OCI-LY1 (cell line): Measurements from ENCODE around the gene LARGE2.

ENCODE experiments used
- H2AFZ ChIP-seq: fragments of 200-600 bp; sonication (generic), shearing (Covaris generic); 2 replicates; pipeline ENCODE4 v1.6.0; 2014; ENCODE audit warnings: antibody characterized with exemption, mild to moderate bottlenecking, low read length
- H3F3A ChIP-seq: fragments of 200-600 bp; sonication (generic), shearing (Covaris generic); 2 replicates; pipeline ENCODE4 v1.6.0; 2014; ENCODE audit warnings: mild to moderate bottlenecking, antibody characterized with exemption, low read length, moderate library complexity; ENCODE audit not compliant: insufficient read depth
- H3K27ac ChIP-seq: fragments of 200-600 bp; sonication (generic); 2 replicates; pipeline ENCODE4 v1.5.1; 2014; ENCODE audit warnings: low read length, mixed run types, mild to moderate bottlenecking, low read depth; ENCODE audit not compliant: poor library complexity, severe bottlenecking
- H3K27me3 ChIP-seq: fragments of 200-600 bp; sonication (generic); 2 replicates; pipeline ENCODE4 v1.6.0; 2014; ENCODE audit warnings: antibody characterized with exemption, mild to moderate bottlenecking, low read length, moderate library complexity; ENCODE audit not compliant: insufficient read depth
- H3K36me3 ChIP-seq: fragments of 200-600 bp; sonication (generic); 2 replicates; pipeline ENCODE4 v1.6.1; 2014; ENCODE audit warnings: mild to moderate bottlenecking, antibody characterized with exemption, low read length, moderate library complexity, mixed read lengths; ENCODE audit not compliant: insufficient read depth
- H3K4me1 ChIP-seq: fragments of 200-600 bp; sonication (generic); 2 replicates; pipeline ENCODE4 v1.5.1; 2014; ENCODE audit warnings: mild to moderate bottlenecking, low read length, moderate library complexity; ENCODE audit not compliant: insufficient read depth, severe bottlenecking
- H3K4me2 ChIP-seq: fragments of 200-600 bp; sonication (generic), shearing (Covaris generic); 2 replicates; pipeline ENCODE4 v1.6.1; 2014; ENCODE audit warnings: low read length
- H3K4me3 ChIP-seq: fragments of 200-600 bp; sonication (generic); 2 replicates; pipeline ENCODE4 v1.5.1; 2014; ENCODE audit warnings: low read length, low read depth, mild to moderate bottlenecking, mixed read lengths; ENCODE audit not compliant: poor library complexity, severe bottlenecking
- H3K79me2 ChIP-seq: fragments of 200-600 bp; shearing (Covaris generic); 2 replicates; pipeline ENCODE4 v1.6.1; 2016; ENCODE audit warnings: mixed run types, low read length, mixed read lengths; ENCODE audit not compliant: insufficient read depth
- H3K9ac ChIP-seq: fragments of 200-600 bp; sonication (generic), shearing (Covaris generic); 2 replicates; pipeline ENCODE4 v1.6.1; 2014; ENCODE audit warnings: mild to moderate bottlenecking, low read length, mixed read lengths
- H3K9me2 ChIP-seq: fragments of 200-600 bp; sonication (generic), shearing (Covaris generic); 2 replicates; pipeline ENCODE4 v1.6.1; 2014; ENCODE audit warnings: low read depth, mild to moderate bottlenecking, low read length, mixed read lengths
- H3K9me3 ChIP-seq: fragments of 200-600 bp; shearing (Covaris generic); 2 replicates; pipeline ENCODE4 v1.6.1; 2014; ENCODE audit warnings: low read length, mixed read lengths
- H4K20me1 ChIP-seq: fragments of 200-600 bp; sonication (generic), shearing (Covaris generic); 2 replicates; pipeline ENCODE4 v1.6.0; 2016; ENCODE audit warnings: mild to moderate bottlenecking, low read length; ENCODE audit not compliant: insufficient read depth
- CTCF ChIP-seq: fragments of 200-600 bp; sonication (generic), shearing (Covaris generic); IDR thresholded peaks from 2 replicates; pipeline ENCODE4 v1.5.1; 2017; ENCODE audit warnings: mild to moderate bottlenecking, antibody characterized with exemption, low read length, moderate library complexity, mixed read lengths
- EZH2 ChIP-seq: fragments of 200-600 bp; sonication (generic), shearing (Covaris generic); IDR thresholded peaks from 2 replicates; pipeline ENCODE4 v1.8.0; 2017; ENCODE audit warnings: borderline replicate concordance, mixed run types, mild to moderate bottlenecking, antibody characterized with exemption, low read length, moderate library complexity, mixed read lengths

LARGE2 gene

GRCh38 chr11:45885921-45886721 lies 36.3 kb upstream of the LARGE2 start:
- H3K4me3 ChIP-seq, result peak overlapping the region; percentile 59
- H2AFZ ChIP-seq, result no peak overlapping the region
- no peak overlapping the region for H3K27ac ChIP-seq
- no peaks in the 10 kb centered on the region for H3K79me2 ChIP-seq
- H3K4me1 ChIP-seq, result peaks cover 9% of the 10 kb centered on the region
- no peaks in the 10 kb centered on the region for H4K20me1 ChIP-seq
- no peaks in the 10 kb centered on the region for H3K9me2 ChIP-seq
- no peaks in the 10 kb centered on the region for H3K36me3 ChIP-seq
- H3K27me3 ChIP-seq, result no peaks in the 10 kb centered on the region
- TF ChIP-seq EZH2 (no peak), CTCF (no peak)
- H3K9me3 ChIP-seq, result no peaks in the 10 kb centered on the region
- peak overlapping the region; percentile 37; the same call in 1 of the 2 replicates for H3K9ac ChIP-seq
- no peaks in the 10 kb centered on the region for H3F3A ChIP-seq
- peak overlapping the region; percentile 80 for H3K4me2 ChIP-seq

GRCh38 chr11:45886816-45887520 lies 35.5 kb upstream of the LARGE2 start:
- Histone ChIP-seq H4K20me1 (no peaks in the 10 kb centered on the region), H3K9me3 (no peaks in the 10 kb centered on the region), H3K4me3 (no peak overlapping the region), H2AFZ (no peak overlapping the region), H3K79me2 (no peaks in the 10 kb centered on the region), H3K9me2 (no peaks in the 10 kb centered on the region), H3K27me3 (peaks cover 4% of the 10 kb centered on the region; the same call in 1 of the 2 replicates), H3F3A (no peaks in the 10 kb centered on the region), H3K36me3 (no peaks in the 10 kb centered on the region), H3K9ac (no peak overlapping the region), H3K27ac (no peak overlapping the region), H3K4me1 (peaks cover 9% of the 10 kb centered on the region), H3K4me2 (no peak overlapping the region)
- TF ChIP-seq EZH2 (no peak), CTCF (no peak)

GRCh38 chr11:45887587-45887986 lies 34.9 kb upstream of the LARGE2 start:
- Histone ChIP-seq H3K4me3 (no peak overlapping the region), H3K79me2 (no peaks in the 10 kb centered on the region), H3K36me3 (no peaks in the 10 kb centered on the region), H3K27ac (no peak overlapping the region), H3K4me1 (peaks cover 9% of the 10 kb centered on the region), H3K9me3 (no peaks in the 10 kb centered on the region), H2AFZ (no peak overlapping the region), H3K4me2 (no peak overlapping the region), H4K20me1 (no peaks in the 10 kb centered on the region), H3K9ac (no peak overlapping the region), H3K9me2 (no peaks in the 10 kb centered on the region), H3K27me3 (peaks cover 4% of the 10 kb centered on the region; the same call in 1 of the 2 replicates), H3F3A (no peaks in the 10 kb centered on the region)
- no peak for TF ChIP-seq CTCF
- no peak for TF ChIP-seq EZH2
